Measurements from ENCODE around the gene ME1.

GRCh38 chr6:83252719-83253118 is 178.1 kb downstream of the ME1 start:
- no peak for TF ChIP-seq ZNF660 (tag by site-specific recombination; IDR thresholded peaks at IDR 0.05)
- no peak for TF ChIP-seq ZNF548 (tag by site-specific recombination; IDR thresholded peaks at IDR 0.05)
- no peak for TF ChIP-seq REPIN1 (tag by site-specific recombination; IDR thresholded peaks at IDR 0.05; ENCODE audit: low read depth)
- TF ChIP-seq ZBTB26 (tag by site-specific recombination; optimal IDR thresholded peaks at IDR 0.05) = no peak
- TF ChIP-seq, protein P1, sequence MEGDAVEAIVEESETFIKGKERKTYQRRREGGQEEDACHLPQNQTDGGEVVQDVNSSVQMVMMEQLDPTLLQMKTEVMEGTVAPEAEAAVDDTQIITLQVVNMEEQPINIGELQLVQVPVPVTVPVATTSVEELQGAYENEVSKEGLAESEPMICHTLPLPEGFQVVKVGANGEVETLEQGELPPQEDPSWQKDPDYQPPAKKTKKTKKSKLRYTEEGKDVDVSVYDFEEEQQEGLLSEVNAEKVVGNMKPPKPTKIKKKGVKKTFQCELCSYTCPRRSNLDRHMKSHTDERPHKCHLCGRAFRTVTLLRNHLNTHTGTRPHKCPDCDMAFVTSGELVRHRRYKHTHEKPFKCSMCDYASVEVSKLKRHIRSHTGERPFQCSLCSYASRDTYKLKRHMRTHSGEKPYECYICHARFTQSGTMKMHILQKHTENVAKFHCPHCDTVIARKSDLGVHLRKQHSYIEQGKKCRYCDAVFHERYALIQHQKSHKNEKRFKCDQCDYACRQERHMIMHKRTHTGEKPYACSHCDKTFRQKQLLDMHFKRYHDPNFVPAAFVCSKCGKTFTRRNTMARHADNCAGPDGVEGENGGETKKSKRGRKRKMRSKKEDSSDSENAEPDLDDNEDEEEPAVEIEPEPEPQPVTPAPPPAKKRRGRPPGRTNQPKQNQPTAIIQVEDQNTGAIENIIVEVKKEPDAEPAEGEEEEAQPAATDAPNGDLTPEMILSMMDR (tag by site-specific recombination; IDR thresholded peaks at IDR 0.05) = no peak
- no peak for TF ChIP-seq ZBTB21 (tag by site-specific recombination; IDR thresholded peaks at IDR 0.05)
- TF ChIP-seq ZNF629 (tag by site-specific recombination; IDR thresholded peaks at IDR 0.05) = no peak
- TF ChIP-seq MZF1 (tag by site-specific recombination; IDR thresholded peaks at IDR 0.05; ENCODE audit: borderline replicate concordance) = no peak
- TF ChIP-seq, protein P2, sequence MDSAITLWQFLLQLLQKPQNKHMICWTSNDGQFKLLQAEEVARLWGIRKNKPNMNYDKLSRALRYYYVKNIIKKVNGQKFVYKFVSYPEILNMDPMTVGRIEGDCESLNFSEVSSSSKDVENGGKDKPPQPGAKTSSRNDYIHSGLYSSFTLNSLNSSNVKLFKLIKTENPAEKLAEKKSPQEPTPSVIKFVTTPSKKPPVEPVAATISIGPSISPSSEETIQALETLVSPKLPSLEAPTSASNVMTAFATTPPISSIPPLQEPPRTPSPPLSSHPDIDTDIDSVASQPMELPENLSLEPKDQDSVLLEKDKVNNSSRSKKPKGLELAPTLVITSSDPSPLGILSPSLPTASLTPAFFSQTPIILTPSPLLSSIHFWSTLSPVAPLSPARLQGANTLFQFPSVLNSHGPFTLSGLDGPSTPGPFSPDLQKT (IDR thresholded peaks at IDR 0.05; ENCODE audit: borderline replicate concordance, low read depth, low read length) = no peak
- TF ChIP-seq GLIS1 (tag by site-specific recombination; IDR thresholded peaks at IDR 0.05) = no peak
- no peak for TF ChIP-seq ZNF561 (tag by site-specific recombination; IDR thresholded peaks at IDR 0.05; ENCODE audit: borderline replicate concordance)
- TF ChIP-seq HOXA7 (CRISPR knock-in tag; IDR thresholded peaks at IDR 0.05; ENCODE audit: borderline replicate concordance) = no peak
- no peak for TF ChIP-seq ZFP3 (tag by site-specific recombination; IDR thresholded peaks at IDR 0.05; ENCODE audit: low read depth)
